Heart left ventricle (tissue), 13 donors: ENCODE results near the gene TLL1.

Experiments used
- CTCF ChIP-seq, 12 donors: fragments of 200-600 bp; sonication (generic) in 4 of 12; IDR thresholded peaks; one replicate each; pipeline versions ENCODE4 v1.5.0 to v1.8.0; 2018 to 2022; ENCODE audit warnings: antibody characterized with exemption in 12 of 12, mild to moderate bottlenecking in 5 of 12
- POLR2A ChIP-seq, 2 donors: fragments of 450-650 bp; IDR thresholded peaks; one replicate each; pipeline ENCODE4 v1.6.1; 2017; ENCODE audit warnings: antibody characterized with exemption in 2 of 2, mild to moderate bottlenecking in 2 of 2, moderate library complexity in 2 of 2
- donor health status: ischemic (EF 13 %, LVEDD 7.1; RV severe dilation, severe dysfunction).
- donor health status: DM: no; HTN: yes; CAD: no.
- donor health status: DM: no; HTN: no; CAD: no.
- donor health status: ischemic (EF 25% LVEDD 6.9; RV normal size, moderate dysfunction).
- donor health status: ischemic (EF 25% LVEDD 5.7; RV mildly dilated, moderate dysfunction).
- donor health status: ischemic (EF 35%, LVEDD 5.7; RV mildly dilated, moderate dysfunction).
- donor health status: nonischemic (EF 11% LVEDD 7.7; RV severe dilation, severe dysfunction).
- donor health status: DM: yes; HTN: yes; CAD: no.
- donor health status: PGD.
- donor health status: ischemic (EF 29% LVEDD 5.4; RV normal size, mild dysfunction).
- donor health status: nonischemic (EF 23%, LVEDD 6.1; RV moderate dilation, normal function).

- TF ChIP-seq CTCF (IDR thresholded peaks at IDR 0.05) = no peak
- no peak for TF ChIP-seq POLR2A (IDR thresholded peaks at IDR 0.05)
These were observed 267.9 kb downstream of the TLL1 start for GRCh38 chr4:166140951-166141350.
